OCI-LY1 (cell line): ENCODE data around the gene SEPTIN10.

Experiments used
- CTCF ChIP-seq: fragments of 200-600 bp; sonication (generic), shearing (Covaris generic); IDR thresholded peaks from 2 replicates; pipeline ENCODE4 v1.5.1; 2017; ENCODE audit warnings: mild to moderate bottlenecking, antibody characterized with exemption, low read length, moderate library complexity, mixed read lengths
- EZH2 ChIP-seq: fragments of 200-600 bp; sonication (generic), shearing (Covaris generic); IDR thresholded peaks from 2 replicates; pipeline ENCODE4 v1.8.0; 2017; ENCODE audit warnings: borderline replicate concordance, mixed run types, mild to moderate bottlenecking, antibody characterized with exemption, low read length, moderate library complexity, mixed read lengths

GRCh38 chr2:109636317-109636716, 22.6 kb upstream of the SEPTIN10 start:
- no peak for TF ChIP-seq CTCF
- TF ChIP-seq EZH2, result no peak
